Cardiac fibroblast (primary cell): ENCODE measurements around the gene XPO6.

Source experiments
- DNase-seq, 2 donors: peaks; one replicate each; pipeline versions ENCODE4 v3.0.0 to v3.0.0-alpha.2; 2010; ENCODE audit warnings: low read depth in 2 of 2
- H3K4me3 ChIP-seq, 2 donors: replicated peaks in 1 of 2; 1 replicate in 1 of 2; 2 replicates in 1 of 2; pipeline ENCODE4 v1.5.1; 2011; ENCODE audit warnings: low read depth in 2 of 2, low read length in 2 of 2, mild to moderate bottlenecking in 2 of 2, moderate library complexity in 1 of 2
- TF ChIP-seq, protein P1 (sequence below): IDR thresholded peaks from one replicate; pipeline ENCODE4 v1.5.1; 2011; ENCODE audit warnings: low read depth, mild to moderate bottlenecking, low read length, inconsistent platforms

The XPO6 gene

DNA sequence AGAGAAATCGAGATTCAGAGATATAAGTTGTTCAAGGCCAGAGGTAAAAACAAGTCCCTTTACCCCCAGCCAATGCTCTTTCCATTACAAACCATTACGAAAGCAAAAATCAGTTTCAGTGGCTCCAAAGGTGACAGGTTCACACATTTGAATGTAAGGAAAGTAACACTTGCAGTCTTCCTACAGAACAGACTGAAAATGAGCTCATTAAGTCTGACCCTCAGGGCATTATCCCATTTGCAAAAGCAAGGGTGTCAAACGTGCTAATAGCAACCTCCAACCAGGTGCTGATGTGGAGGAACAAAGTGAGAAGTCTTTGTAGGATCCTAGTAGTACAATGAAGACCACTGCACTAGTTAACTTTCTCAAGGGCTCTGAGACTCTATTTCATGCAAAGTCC lies 65.2 kb downstream of the XPO6 start:
- DNase-seq = no peak
- no peak overlapping the region for H3K4me3 ChIP-seq
- TF ChIP-seq, protein P1, sequence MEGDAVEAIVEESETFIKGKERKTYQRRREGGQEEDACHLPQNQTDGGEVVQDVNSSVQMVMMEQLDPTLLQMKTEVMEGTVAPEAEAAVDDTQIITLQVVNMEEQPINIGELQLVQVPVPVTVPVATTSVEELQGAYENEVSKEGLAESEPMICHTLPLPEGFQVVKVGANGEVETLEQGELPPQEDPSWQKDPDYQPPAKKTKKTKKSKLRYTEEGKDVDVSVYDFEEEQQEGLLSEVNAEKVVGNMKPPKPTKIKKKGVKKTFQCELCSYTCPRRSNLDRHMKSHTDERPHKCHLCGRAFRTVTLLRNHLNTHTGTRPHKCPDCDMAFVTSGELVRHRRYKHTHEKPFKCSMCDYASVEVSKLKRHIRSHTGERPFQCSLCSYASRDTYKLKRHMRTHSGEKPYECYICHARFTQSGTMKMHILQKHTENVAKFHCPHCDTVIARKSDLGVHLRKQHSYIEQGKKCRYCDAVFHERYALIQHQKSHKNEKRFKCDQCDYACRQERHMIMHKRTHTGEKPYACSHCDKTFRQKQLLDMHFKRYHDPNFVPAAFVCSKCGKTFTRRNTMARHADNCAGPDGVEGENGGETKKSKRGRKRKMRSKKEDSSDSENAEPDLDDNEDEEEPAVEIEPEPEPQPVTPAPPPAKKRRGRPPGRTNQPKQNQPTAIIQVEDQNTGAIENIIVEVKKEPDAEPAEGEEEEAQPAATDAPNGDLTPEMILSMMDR = no peak

- DNase-seq = peak in 1 of 2 donors; percentile 9
- TF ChIP-seq, protein P1 = no peak
- no peak overlapping the region for H3K4me3 ChIP-seq
Measured at GRCh38 chr16:28145796-28146195, 66.0 kb downstream of the XPO6 start.

DNA sequence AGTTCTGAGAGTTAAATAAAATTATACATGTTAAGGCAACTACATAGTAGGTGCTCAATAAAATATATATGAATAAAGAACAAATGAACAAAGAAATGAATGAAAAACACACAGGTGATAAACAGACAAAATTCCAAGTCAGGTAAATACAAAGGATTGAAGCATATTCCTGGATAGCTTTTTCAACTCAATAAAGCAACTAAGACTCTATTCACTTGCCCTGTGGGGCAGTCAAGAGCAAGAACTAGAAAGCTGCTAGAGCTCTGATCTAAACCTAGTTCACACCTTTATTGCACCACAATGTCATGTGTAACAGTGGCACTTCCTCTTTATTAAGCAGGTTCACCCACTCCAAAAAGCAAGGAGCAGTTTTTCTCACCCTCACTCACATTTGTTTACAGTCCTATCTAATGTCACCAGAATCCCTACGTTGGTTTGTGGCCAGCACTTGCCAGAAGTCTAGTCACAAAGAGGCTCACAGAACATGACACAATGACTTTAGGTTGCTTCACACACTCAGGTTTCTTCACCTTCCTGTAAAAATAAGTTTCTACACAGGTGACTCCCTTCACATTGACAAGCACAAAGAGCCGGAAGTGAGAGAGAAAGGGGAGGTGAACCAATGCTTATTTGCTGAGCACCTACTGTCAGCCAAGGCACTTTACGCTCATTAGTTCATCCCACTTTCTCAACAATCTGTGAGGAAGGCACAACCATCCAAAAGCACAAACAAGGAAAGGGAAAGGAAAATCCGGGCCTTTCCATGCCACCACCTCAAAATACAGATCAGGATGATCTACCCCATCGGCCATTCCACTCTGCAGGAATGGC lies 70.8 kb downstream of the XPO6 start:
- TF ChIP-seq, protein P1 = no peak
- no peak overlapping the region for H3K4me3 ChIP-seq
- DNase-seq = peak in 1 of 2 donors; percentile 21

- DNase-seq = no peak
- H3K4me3 ChIP-seq = no peak overlapping the region
- TF ChIP-seq, protein P1 = no peak
Measured at GRCh38 chr16:28139530-28139929, 72.2 kb downstream of the XPO6 start.

DNA sequence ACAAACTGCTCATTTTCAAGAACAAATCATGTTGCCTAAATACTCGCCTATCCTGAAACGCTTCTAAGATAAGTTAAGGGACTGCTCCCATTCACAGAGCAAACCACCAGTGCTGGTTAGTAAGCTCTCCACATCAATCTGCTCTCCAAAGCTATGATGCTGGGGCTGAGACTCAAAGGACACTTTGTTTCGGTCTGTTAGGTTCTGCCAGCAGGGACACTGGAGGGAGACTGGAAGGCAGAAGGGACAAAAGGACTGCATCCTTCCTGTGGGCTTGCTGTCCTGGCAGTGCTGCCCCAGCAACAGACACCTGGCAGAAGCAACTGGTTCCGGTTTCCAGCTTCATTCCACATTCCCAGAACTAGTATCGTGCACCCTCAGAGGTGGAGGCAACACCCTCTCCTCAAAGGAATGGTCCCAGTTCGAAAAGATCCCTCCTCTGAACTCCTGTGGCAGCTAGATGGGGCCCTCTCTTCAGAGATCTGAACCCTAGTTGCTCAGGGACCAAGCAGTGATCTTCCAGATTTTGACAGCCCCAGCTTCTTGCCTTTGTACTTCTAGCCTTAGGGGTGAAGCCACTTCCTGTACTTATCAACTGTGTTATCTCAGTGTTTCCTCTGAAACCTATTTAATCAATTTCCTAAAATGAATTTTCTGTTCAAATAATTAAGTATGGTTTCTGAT lies 74.9 kb downstream of the XPO6 start:
- TF ChIP-seq, protein P1 = no peak
- no peak overlapping the region for H3K4me3 ChIP-seq
- peak in 1 of 2 donors; percentile 12 for DNase-seq

GRCh38 chr16:28133666-28134065 lies 78.1 kb downstream of the XPO6 start:
- DNase-seq = no peak
- no peak overlapping the region for H3K4me3 ChIP-seq
- TF ChIP-seq, protein P1 = no peak
